Hepatocyte (in vitro differentiated cells): ENCODE results near the gene RBM15.

Experiments
- EZH2 ChIP-seq: fragments of 200-600 bp; sonication (generic); IDR thresholded peaks from 2 replicates; pipeline ENCODE4 v1.6.1; 2016; ENCODE audit warnings: antibody characterized with exemption, mild to moderate bottlenecking, borderline replicate concordance
- TF ChIP-seq, protein P1 (sequence below): fragments of 200-600 bp; sonication (generic); IDR thresholded peaks from 2 replicates; pipeline ENCODE4 v1.5.1; 2016; ENCODE audit warnings: antibody characterized with exemption, mild to moderate bottlenecking; ENCODE audit not compliant: poor library complexity

DNA sequence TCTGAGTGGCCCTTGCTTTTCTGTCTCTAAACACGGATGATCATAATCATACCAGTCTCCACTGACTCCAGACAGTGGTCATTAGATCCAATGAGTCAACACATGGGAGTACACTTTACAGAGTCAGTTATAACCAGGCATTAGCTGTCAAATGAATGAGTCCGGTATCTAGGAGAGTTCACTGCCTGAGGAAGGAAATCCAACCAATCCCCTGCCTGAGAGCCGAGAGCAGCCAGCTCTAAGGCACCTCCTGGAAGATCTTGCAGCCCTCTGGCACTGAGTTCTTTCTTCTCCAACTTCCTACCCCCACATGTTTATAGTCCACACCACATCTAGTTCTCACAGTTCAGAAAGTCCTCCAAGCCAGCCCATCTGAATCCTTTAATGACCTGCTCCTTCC, 29.4 kb upstream of the RBM15 start:
- TF ChIP-seq, protein P1, sequence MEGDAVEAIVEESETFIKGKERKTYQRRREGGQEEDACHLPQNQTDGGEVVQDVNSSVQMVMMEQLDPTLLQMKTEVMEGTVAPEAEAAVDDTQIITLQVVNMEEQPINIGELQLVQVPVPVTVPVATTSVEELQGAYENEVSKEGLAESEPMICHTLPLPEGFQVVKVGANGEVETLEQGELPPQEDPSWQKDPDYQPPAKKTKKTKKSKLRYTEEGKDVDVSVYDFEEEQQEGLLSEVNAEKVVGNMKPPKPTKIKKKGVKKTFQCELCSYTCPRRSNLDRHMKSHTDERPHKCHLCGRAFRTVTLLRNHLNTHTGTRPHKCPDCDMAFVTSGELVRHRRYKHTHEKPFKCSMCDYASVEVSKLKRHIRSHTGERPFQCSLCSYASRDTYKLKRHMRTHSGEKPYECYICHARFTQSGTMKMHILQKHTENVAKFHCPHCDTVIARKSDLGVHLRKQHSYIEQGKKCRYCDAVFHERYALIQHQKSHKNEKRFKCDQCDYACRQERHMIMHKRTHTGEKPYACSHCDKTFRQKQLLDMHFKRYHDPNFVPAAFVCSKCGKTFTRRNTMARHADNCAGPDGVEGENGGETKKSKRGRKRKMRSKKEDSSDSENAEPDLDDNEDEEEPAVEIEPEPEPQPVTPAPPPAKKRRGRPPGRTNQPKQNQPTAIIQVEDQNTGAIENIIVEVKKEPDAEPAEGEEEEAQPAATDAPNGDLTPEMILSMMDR: no peak
- no peak for TF ChIP-seq EZH2
